ENCODE results near the gene SBF1. TPM values are rescaled to one million over a fixed set of nuclear protein-coding genes. Genes with fewer than 3 reads are reported as not detected.
"Not testable (repeated sequence)": the region's sequence is repeated elsewhere in the genome, so short reads cannot be mapped to it uniquely, and the experiment has no call there.

SBF1 gene
- total RNA-seq, 2 donors from 2014 or later, result 202 to 217 TPM

GRCh38 chr22:50406416-50407170 lies 68.2 kb downstream of the SBF1 start:
- Mint-ChIP-seq H3K36me3 (ENCODE audit: low read depth) (peaks cover 4% of the 10 kb centered on the region), H3K4me1 (peaks cover 2% of the 10 kb centered on the region), H3K4me3 (no peak overlapping the region), H3K27me3 (no peaks in the 10 kb centered on the region), H3K27ac (peak overlapping the region; percentile 70)
- DNase-seq, result no peak
- ATAC-seq, result no peak
- no peaks in the 10 kb centered on the region for H3K9me3 ChIP-seq (ENCODE audit: control insufficient read depth, low read length, poor library complexity, severe bottlenecking)

- no peak overlapping the region for H3K4me3 Mint-ChIP-seq
- H3K27me3 Mint-ChIP-seq, result no peaks in the 10 kb centered on the region
- H3K4me1 Mint-ChIP-seq, result peaks cover 11% of the 10 kb centered on the region
- H3K36me3 Mint-ChIP-seq (ENCODE audit: low read depth), result peaks cover 4% of the 10 kb centered on the region
- DNase-seq (no peak), ATAC-seq (no peak)
- H3K9me3 ChIP-seq (ENCODE audit: control insufficient read depth, low read length, poor library complexity, severe bottlenecking), result no peaks in the 10 kb centered on the region
- peak overlapping the region; percentile 88 for H3K27ac Mint-ChIP-seq
These were observed 71.1 kb downstream of the SBF1 start for GRCh38 chr22:50403701-50404101.

- Mint-ChIP-seq H3K27ac (peak overlapping the region; percentile 92), H3K4me1 (peaks cover 17% of the 10 kb centered on the region), H3K4me3 (no peak overlapping the region)
These were observed 72.9 kb downstream of the SBF1 start for GRCh38 chr22:50401907-50402306.

GRCh38 chr22:50400931-50401330 lies 73.9 kb downstream of the SBF1 start:
- Mint-ChIP-seq H3K4me1 (peaks cover 22% of the 10 kb centered on the region), H3K27ac (peak overlapping the region; percentile 92), H3K36me3 (ENCODE audit: low read depth) (no peaks in the 10 kb centered on the region), H3K27me3 (no peaks in the 10 kb centered on the region), H3K4me3 (no peak overlapping the region)
- ATAC-seq (no peak), DNase-seq (no peak)
- no peaks in the 10 kb centered on the region for H3K9me3 ChIP-seq (ENCODE audit: control insufficient read depth, low read length, poor library complexity, severe bottlenecking)

More at GRCh38 chr22:50401907-50402306, 72.9 kb downstream of the SBF1 start:
- ATAC-seq, result no peak
- no peak for DNase-seq
- Mint-ChIP-seq H3K36me3 (ENCODE audit: low read depth) (no peaks in the 10 kb centered on the region), H3K27me3 (no peaks in the 10 kb centered on the region)
- no peaks in the 10 kb centered on the region for H3K9me3 ChIP-seq (ENCODE audit: control insufficient read depth, low read length, poor library complexity, severe bottlenecking)

- no peaks in the 10 kb centered on the region for H3K9me3 ChIP-seq (ENCODE audit: control insufficient read depth, low read length, poor library complexity, severe bottlenecking)
- no peak for ATAC-seq
- no peak for DNase-seq
- peak overlapping the region; percentile 92 for H3K27ac Mint-ChIP-seq
- H3K4me1 Mint-ChIP-seq, result peaks cover 22% of the 10 kb centered on the region
- no peak overlapping the region for H3K4me3 Mint-ChIP-seq
- H3K27me3 Mint-ChIP-seq, result no peaks in the 10 kb centered on the region
- H3K36me3 Mint-ChIP-seq (ENCODE audit: low read depth), result no peaks in the 10 kb centered on the region
These were observed 74.4 kb downstream of the SBF1 start for GRCh38 chr22:50400406-50400805.

- H3K36me3 Mint-ChIP-seq (ENCODE audit: low read depth), result no peaks in the 10 kb centered on the region
These were observed 75.0 kb downstream of the SBF1 start for GRCh38 chr22:50399751-50400331.

GRCh38 chr22:50398831-50399648 lies 75.8 kb downstream of the SBF1 start:
- no peaks in the 10 kb centered on the region for H3K9me3 ChIP-seq (ENCODE audit: control insufficient read depth, low read length, poor library complexity, severe bottlenecking)
- DNase-seq (no peak), ATAC-seq (no peak)
- H3K4me1 Mint-ChIP-seq, result peaks cover 22% of the 10 kb centered on the region
- no peaks in the 10 kb centered on the region for H3K27me3 Mint-ChIP-seq
- H3K4me3 Mint-ChIP-seq, result no peak overlapping the region
- H3K27ac Mint-ChIP-seq, result peak overlapping the region; percentile 92
- no peaks in the 10 kb centered on the region for H3K36me3 Mint-ChIP-seq (ENCODE audit: low read depth)

More at GRCh38 chr22:50399751-50400331, 75.0 kb downstream of the SBF1 start:
- H3K9me3 ChIP-seq (ENCODE audit: control insufficient read depth, low read length, poor library complexity, severe bottlenecking), result no peaks in the 10 kb centered on the region
- peaks cover 22% of the 10 kb centered on the region for H3K4me1 Mint-ChIP-seq
- DNase-seq (no peak), ATAC-seq (peak; percentile 61)
- H3K4me3 Mint-ChIP-seq, result no peak overlapping the region
- H3K27me3 Mint-ChIP-seq, result no peaks in the 10 kb centered on the region
- H3K27ac Mint-ChIP-seq, result peak overlapping the region; percentile 92

- H3K4me3 Mint-ChIP-seq; DNase-seq; H3K9me3 ChIP-seq (ENCODE audit: control insufficient read depth, low read length, poor library complexity, severe bottlenecking); H3K36me3 Mint-ChIP-seq (ENCODE audit: low read depth); H3K27me3 Mint-ChIP-seq; ATAC-seq: not testable (repeated sequence)
- peaks cover 26% of the 10 kb centered on the region for H3K4me1 Mint-ChIP-seq
- peak overlapping the region; percentile 71 for H3K27ac Mint-ChIP-seq
These were observed 77.3 kb downstream of the SBF1 start for GRCh38 chr22:50397371-50398060.

GRCh38 chr22:50396751-50397370 lies 78.0 kb downstream of the SBF1 start:
- H3K36me3 Mint-ChIP-seq (ENCODE audit: low read depth), result no peaks in the 10 kb centered on the region
- ATAC-seq, result no peak
- peak overlapping the region; percentile 71 for H3K27ac Mint-ChIP-seq
- no peaks in the 10 kb centered on the region for H3K27me3 Mint-ChIP-seq
- H3K9me3 ChIP-seq (ENCODE audit: control insufficient read depth, low read length, poor library complexity, severe bottlenecking), result no peaks in the 10 kb centered on the region
- H3K4me3 Mint-ChIP-seq, result no peak overlapping the region
- DNase-seq, result no peak
- peaks cover 28% of the 10 kb centered on the region for H3K4me1 Mint-ChIP-seq

Other genes starting within 250 kb of the SBF1 start
- gene TUBGCP6, start 230.0 kb downstream of the SBF1 start, total RNA-seq, result 100 to 1,000 TPM; 110 to 122 TPM
- gene HDAC10, start 223.8 kb downstream of the SBF1 start, total RNA-seq, result 100 to 1,000 TPM in 1 of 2 donors, 10 to 100 TPM in 1; 95.5 to 105 TPM
- 1 to 10 TPM; 1.7 to 1.9 TPM for gene MAPK12, start 213.4 kb downstream of the SBF1 start, total RNA-seq
- gene MAPK11, start 204.7 kb downstream of the SBF1 start, total RNA-seq, result 10 to 100 TPM; 13.2 to 14.4 TPM
- 1 to 10 TPM; 3.0 to 7.6 TPM for gene PLXNB2, start 167.4 kb downstream of the SBF1 start, total RNA-seq
- 1 to 10 TPM; 1.8 to 2.2 TPM for gene DENND6B, start 148.0 kb downstream of the SBF1 start, total RNA-seq
- gene PPP6R2, start 131.7 kb downstream of the SBF1 start, total RNA-seq, result 10 to 100 TPM; 62.1 to 63.7 TPM
- gene ADM2, start 6.5 kb upstream of the SBF1 start, total RNA-seq, result 1 to 10 TPM; 1.7 to 2.4 TPM
- not detected for gene MIOX, start 11.8 kb upstream of the SBF1 start, total RNA-seq
- 100 to 1,000 TPM; 110 to 130 TPM for gene LMF2, start 32.7 kb upstream of the SBF1 start, total RNA-seq
- 100 to 1,000 TPM in 1 of 2 donors, 10 to 100 TPM in 1; 97.0 to 103 TPM for gene NCAPH2, start 33.2 kb upstream of the SBF1 start, total RNA-seq
- 10 to 100 TPM in 1 of 2 donors, 1 to 10 TPM in 1; 4.5 to 11.3 TPM for gene SCO2, start 50.6 kb upstream of the SBF1 start, total RNA-seq
- gene TYMP, start 55.0 kb upstream of the SBF1 start, total RNA-seq, result 10 to 100 TPM; 22.3 to 25.9 TPM
- gene KLHDC7B, start 70.9 kb upstream of the SBF1 start, total RNA-seq, result 1 to 10 TPM; 3.8 to 5.1 TPM
- not detected for gene SYCE3, start 87.9 kb upstream of the SBF1 start, total RNA-seq
- gene CPT1B, start 103.4 kb upstream of the SBF1 start, total RNA-seq, result 10 to 100 TPM; 40.0 to 59.5 TPM
- 100 to 1,000 TPM; 133 to 181 TPM for gene CHKB, start 107.8 kb upstream of the SBF1 start, total RNA-seq
- under 1 TPM; 0.08 to 0.17 TPM for gene MAPK8IP2, start 125.8 kb upstream of the SBF1 start, total RNA-seq
- gene ARSA, start 153.1 kb upstream of the SBF1 start, total RNA-seq, result 10 to 100 TPM; 59.4 to 64.0 TPM
- under 1 TPM in 1 of 2 donors, not detected in 1; 0.07 TPM for gene SHANK3, start 197.8 kb upstream of the SBF1 start, total RNA-seq